C4-2B (cell line): ENCODE measurements around the gene PCDHGC5.
A peak's percentile ranks its signal among the peaks of the same experiment; 100 is the strongest.

Experiments used
- H3K27ac ChIP-seq: fragments of 450-650 bp; 2 replicates; pipeline ENCODE4 v1.5.1; 2017
- ZFX ChIP-seq: fragments of 450-650 bp; IDR thresholded peaks from 2 replicates; pipeline ENCODE4 v1.6.1; 2017
- TF ChIP-seq, protein P1 (sequence below): fragments of 450-650 bp; conservative IDR thresholded peaks from 2 replicates; pipeline ENCODE4 v1.5.1; 2017; ENCODE audit warnings: mild to moderate bottlenecking

The PCDHGC5 gene

GRCh38 chr5:141508798-141509611 is 20.1 kb downstream of the PCDHGC5 start:
- no peak overlapping the region for H3K27ac ChIP-seq
- TF ChIP-seq, protein P1, sequence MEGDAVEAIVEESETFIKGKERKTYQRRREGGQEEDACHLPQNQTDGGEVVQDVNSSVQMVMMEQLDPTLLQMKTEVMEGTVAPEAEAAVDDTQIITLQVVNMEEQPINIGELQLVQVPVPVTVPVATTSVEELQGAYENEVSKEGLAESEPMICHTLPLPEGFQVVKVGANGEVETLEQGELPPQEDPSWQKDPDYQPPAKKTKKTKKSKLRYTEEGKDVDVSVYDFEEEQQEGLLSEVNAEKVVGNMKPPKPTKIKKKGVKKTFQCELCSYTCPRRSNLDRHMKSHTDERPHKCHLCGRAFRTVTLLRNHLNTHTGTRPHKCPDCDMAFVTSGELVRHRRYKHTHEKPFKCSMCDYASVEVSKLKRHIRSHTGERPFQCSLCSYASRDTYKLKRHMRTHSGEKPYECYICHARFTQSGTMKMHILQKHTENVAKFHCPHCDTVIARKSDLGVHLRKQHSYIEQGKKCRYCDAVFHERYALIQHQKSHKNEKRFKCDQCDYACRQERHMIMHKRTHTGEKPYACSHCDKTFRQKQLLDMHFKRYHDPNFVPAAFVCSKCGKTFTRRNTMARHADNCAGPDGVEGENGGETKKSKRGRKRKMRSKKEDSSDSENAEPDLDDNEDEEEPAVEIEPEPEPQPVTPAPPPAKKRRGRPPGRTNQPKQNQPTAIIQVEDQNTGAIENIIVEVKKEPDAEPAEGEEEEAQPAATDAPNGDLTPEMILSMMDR: no peak
- no peak for TF ChIP-seq ZFX

- no peak overlapping the region for H3K27ac ChIP-seq
- TF ChIP-seq, protein P1: no peak
- TF ChIP-seq ZFX: no peak
Measured at GRCh38 chr5:141510160-141510559, 21.3 kb downstream of the PCDHGC5 start.

DNA sequence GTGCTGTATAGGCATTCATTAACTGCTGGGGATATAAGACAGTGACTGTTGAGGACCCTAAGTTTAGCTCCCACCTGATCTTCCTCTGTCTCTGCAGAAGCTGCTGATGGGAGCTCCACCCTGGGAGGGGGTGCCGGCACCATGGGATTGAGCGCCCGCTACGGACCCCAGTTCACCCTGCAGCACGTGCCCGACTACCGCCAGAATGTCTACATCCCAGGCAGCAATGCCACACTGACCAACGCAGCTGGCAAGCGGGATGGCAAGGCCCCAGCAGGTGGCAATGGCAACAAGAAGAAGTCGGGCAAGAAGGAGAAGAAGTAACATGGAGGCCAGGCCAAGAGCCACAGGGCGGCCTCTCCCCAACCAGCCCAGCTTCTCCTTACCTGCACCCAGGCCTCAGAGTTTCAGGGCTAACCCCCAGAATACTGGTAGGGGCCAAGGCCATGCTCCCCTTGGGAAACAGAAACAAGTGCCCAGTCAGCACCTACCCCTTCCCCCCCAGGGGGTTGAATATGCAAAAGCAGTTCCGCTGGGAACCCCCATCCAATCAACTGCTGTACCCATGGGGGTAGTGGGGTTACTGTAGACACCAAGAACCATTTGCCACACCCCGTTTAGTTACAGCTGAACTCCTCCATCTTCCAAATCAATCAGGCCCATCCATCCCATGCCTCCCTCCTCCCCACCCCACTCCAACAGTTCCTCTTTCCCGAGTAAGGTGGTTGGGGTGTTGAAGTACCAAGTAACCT is 22.1 kb downstream of the PCDHGC5 start:
- no peak overlapping the region for H3K27ac ChIP-seq

DNA sequence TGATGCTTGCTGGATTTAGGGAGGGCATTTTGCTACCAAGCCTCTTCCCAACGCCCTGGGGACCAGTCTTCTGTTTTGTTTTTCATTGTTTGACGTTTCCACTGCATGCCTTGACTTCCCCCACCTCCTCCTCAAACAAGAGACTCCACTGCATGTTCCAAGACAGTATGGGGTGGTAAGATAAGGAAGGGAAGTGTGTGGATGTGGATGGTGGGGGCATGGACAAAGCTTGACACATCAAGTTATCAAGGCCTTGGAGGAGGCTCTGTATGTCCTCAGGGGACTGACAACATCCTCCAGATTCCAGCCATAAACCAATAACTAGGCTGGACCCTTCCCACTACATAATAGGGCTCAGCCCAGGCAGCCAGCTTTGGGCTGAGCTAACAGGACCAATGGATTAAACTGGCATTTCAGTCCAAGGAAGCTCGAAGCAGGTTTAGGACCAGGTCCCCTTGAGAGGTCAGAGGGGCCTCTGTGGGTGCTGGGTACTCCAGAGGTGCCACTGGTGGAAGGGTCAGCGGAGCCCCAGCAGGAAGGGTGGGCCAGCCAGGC is 23.0 kb downstream of the PCDHGC5 start:
- TF ChIP-seq ZFX: no peak
- TF ChIP-seq, protein P1: no peak
- no peak overlapping the region for H3K27ac ChIP-seq

More for the DNA sequence above, 22.1 kb downstream of the PCDHGC5 start:
- TF ChIP-seq, protein P1: no peak
- no peak for TF ChIP-seq ZFX

DNA sequence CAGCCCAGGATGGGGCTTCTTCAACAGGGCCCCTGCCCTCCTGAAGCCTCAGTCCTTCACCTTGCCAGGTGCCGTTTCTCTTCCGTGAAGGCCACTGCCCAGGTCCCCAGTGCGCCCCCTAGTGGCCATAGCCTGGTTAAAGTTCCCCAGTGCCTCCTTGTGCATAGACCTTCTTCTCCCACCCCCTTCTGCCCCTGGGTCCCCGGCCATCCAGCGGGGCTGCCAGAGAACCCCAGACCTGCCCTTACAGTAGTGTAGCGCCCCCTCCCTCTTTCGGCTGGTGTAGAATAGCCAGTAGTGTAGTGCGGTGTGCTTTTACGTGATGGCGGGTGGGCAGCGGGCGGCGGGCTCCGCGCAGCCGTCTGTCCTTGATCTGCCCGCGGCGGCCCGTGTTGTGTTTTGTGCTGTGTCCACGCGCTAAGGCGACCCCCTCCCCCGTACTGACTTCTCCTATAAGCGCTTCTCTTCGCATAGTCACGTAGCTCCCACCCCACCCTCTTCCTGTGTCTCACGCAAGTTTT is 23.6 kb downstream of the PCDHGC5 start:
- H3K27ac ChIP-seq: no peak overlapping the region

GRCh38 chr5:141512911-141513626 is 24.2 kb downstream of the PCDHGC5 start:
- no peak for TF ChIP-seq ZFX
- H3K27ac ChIP-seq: no peak overlapping the region

More for the DNA sequence above, 23.6 kb downstream of the PCDHGC5 start:
- TF ChIP-seq ZFX: no peak
- TF ChIP-seq, protein P1: peak; percentile 91

DNA sequence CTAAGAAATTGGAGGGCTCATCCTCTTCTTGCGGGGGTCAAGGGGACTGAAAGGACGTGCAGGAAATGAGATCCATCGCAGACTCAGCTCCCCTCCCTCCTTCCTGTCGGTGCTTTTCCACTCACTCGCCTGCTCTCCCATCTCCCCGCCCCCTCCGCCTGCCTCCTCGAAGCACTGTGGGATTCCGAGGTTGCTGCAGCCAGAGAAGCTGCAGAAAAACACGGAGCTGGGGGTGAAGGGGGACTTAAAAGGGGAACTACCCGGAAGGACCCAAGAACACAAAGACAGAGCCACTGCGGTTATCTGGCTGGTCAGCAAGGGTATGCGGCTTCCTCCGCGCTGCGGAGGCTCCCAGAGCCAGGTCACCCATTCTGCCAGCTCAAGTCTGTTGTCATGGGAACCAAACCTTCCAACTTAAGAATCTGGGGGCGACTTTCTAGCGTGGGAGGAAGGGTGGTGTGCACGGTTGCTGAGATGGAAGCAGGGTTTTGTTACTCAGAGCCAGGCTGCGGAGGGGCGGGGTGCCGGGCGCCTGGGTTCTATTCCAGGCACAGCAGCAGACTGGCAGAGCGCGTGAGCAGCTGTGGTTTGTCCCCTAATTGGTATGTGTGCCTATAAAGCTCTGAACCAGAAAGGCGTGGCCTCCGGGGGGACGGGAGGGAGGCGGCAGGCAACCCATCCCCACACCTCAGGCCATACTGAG is 24.9 kb downstream of the PCDHGC5 start:
- TF ChIP-seq ZFX: no peak
- TF ChIP-seq, protein P1: no peak
- H3K27ac ChIP-seq: no peak overlapping the region
